CD4-positive, CD25-positive, alpha-beta regulatory T cell (primary cell): ENCODE measurements around the gene ARL9. TPM values are rescaled to one million over a fixed set of nuclear protein-coding genes. Genes with fewer than 3 reads are reported as not detected.
"Not testable (repeated sequence)": the region's sequence is repeated elsewhere in the genome, so short reads cannot be mapped to it uniquely, and the experiment has no call there.

Source experiments
- ATAC-seq, 2 donors: fragments of 150-1000 bp; cut with Tn5 transposase; one replicate each; pipeline ENCODE4 v1.10.0; 2021; ENCODE audit warnings: low read depth in 2 of 2, moderate number of reproducible peaks in 2 of 2, moderate library complexity in 1 of 2
- DNase-seq, 3 donors: peaks; one replicate each; pipeline versions ENCODE4 v3.0.0 to v3.0.0-alpha.2; 2012 to 2022; ENCODE audit warnings: mixed read lengths in 1 of 3
- H3K27ac ChIP-seq: one replicate; pipeline ENCODE4 v1.7.0; 2013; ENCODE audit warnings: mild to moderate bottlenecking, low read length; ENCODE audit not compliant: insufficient read depth, poor library complexity, severe bottlenecking
- H3K27me3 ChIP-seq: one replicate; pipeline ENCODE4 v1.7.0; 2013; ENCODE audit warnings: low read length; ENCODE audit not compliant: control insufficient read depth, insufficient read depth
- H3K36me3 ChIP-seq: one replicate; pipeline ENCODE4 v1.7.0; 2013; ENCODE audit warnings: mild to moderate bottlenecking, low read length, moderate library complexity; ENCODE audit not compliant: control insufficient read depth, insufficient read depth
- H3K4me1 ChIP-seq: 2 replicates; pipeline ENCODE4 v1.7.0; 2013; ENCODE audit warnings: mild to moderate bottlenecking, low read length; ENCODE audit not compliant: insufficient read depth, control insufficient read depth, poor library complexity, severe bottlenecking
- H3K4me3 ChIP-seq: one replicate; pipeline ENCODE4 v1.7.0; 2013; ENCODE audit warnings: low read depth, mild to moderate bottlenecking, low read length, moderate library complexity
- H3K9me3 ChIP-seq, 2 experiments: 1 replicate in 1 of 2; 2 replicates in 1 of 2; pipeline ENCODE4 v1.7.0; 2013; ENCODE audit warnings: low read length in 2 of 2, mild to moderate bottlenecking in 1 of 2, moderate library complexity in 1 of 2; ENCODE audit not compliant: control insufficient read depth in 2 of 2
- H3K27ac Mint-ChIP-seq, 3 donors: one replicate each; pipeline ENCODE4 v1.8.0; 2020 to 2022; ENCODE audit warnings: mild to moderate bottlenecking in 3 of 3, mixed read lengths in 3 of 3, moderate library complexity in 2 of 3
- H3K27me3 Mint-ChIP-seq: one replicate; pipeline ENCODE4 v1.8.0; 2022; ENCODE audit warnings: mild to moderate bottlenecking, mixed read lengths
- H3K36me3 Mint-ChIP-seq: one replicate; pipeline ENCODE4 v1.8.0; 2020; ENCODE audit warnings: mixed read lengths
- H3K4me1 Mint-ChIP-seq, 4 donors: one replicate each; pipeline ENCODE4 v1.8.0; 2020 to 2022; ENCODE audit warnings: mixed read lengths in 4 of 4, mild to moderate bottlenecking in 1 of 4
- H3K4me3 Mint-ChIP-seq, 4 donors: one replicate each; pipeline ENCODE4 v1.8.0; 2020 to 2022; ENCODE audit warnings: mild to moderate bottlenecking in 4 of 4, mixed read lengths in 4 of 4, moderate library complexity in 3 of 4
- H3K9me3 Mint-ChIP-seq, 7 donors: one replicate each; pipeline ENCODE4 v1.8.0; 2020 to 2022; ENCODE audit warnings: mixed read lengths in 7 of 7, mild to moderate bottlenecking in 3 of 7, moderate library complexity in 2 of 7
- polyA plus RNA-seq, 4 donors: library from polyadenylated mRNA; unstranded; fragments of 300-500 nt; fragmentation: Illumina TruSeq; gene quantifications; one replicate each; pipeline ENCODE4 v1.2.3, GENCODE V29; 2021
- total RNA-seq: library from RNA; stranded (reverse); gene quantifications from one replicate; pipeline ENCODE4 v1.2.3, GENCODE V29; 2022

The ARL9 gene, protein sequence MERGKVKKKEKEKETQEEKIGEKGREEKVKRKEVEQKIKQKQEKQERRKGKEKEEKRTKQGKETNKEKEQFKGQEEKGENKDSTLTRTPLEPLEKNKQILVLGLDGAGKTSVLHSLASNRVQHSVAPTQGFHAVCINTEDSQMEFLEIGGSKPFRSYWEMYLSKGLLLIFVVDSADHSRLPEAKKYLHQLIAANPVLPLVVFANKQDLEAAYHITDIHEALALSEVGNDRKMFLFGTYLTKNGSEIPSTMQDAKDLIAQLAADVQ
- total RNA-seq (not detected), polyA plus RNA-seq (not detected)

DNA sequence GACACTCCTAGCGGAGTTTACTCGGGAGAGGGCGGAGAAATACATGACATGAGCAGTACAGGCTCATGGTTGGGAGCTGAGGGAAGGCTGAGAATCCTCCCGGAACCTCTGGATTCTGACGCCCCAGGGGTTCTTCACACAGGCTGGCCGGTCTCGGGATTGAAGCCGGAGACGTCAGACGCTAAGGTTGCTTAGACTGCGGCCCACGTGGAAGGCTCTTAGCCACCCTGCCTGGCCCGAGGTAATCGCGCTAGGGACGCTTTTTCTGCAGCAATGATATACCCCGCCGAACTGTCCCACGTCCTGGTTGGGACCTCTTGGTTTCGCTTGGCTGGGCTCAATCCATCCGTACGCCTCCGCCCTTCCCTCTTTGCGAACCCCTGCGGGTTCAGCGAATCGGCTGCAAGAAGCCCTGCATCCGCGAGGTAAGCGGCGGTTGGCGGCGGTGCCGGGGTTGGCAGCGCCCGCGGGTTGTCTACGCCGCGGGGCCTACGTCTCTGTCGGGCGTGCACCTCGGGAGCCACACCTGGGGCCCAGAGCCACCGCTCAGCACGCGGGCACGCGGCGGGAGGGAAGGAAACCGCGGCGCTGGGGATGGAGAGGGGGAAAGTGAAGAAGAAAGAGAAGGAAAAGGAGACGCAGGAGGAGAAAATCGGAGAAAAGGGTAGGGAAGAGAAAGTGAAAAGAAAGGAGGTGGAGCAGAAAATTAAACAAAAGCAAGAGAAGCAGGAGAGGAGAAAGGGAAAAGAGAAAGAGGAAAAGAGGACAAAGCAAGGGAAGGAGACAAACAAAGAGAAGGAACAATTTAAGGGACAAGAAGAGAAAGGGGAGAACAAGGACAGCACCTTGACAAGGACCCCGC is at the start of gene ARL9:
TSS of gene ARL9 (plus strand) at position 523 of the 862 bp plus-strand sequence. CDS start at position 595, 72 bp downstream.
- Histone ChIP-seq H3K27me3 (no peaks in the 10 kb centered on the region), H3K9me3 (no peaks in the 10 kb centered on the region), H3K4me3 (peak within 1 kb of the TSS; percentile 87), H3K27ac (peak within 1 kb of the TSS; percentile 36), H3K4me1 (peaks cover 11% of the 10 kb centered on the region), H3K36me3 (peaks cover 19% of the 10 kb centered on the region)
- DNase-seq (peak; percentile 36 to 82 (median 69)), ATAC-seq (peak; percentile 93 to 94)
- peaks cover 13% of the 10 kb centered on the region for H3K27me3 Mint-ChIP-seq
- no peaks in the 10 kb centered on the region for H3K9me3 Mint-ChIP-seq
- H3K4me1 Mint-ChIP-seq: peaks cover 0 to 18% (median 9%) of the 10 kb centered on the region in 4 donors
- H3K27ac Mint-ChIP-seq: peak within 1 kb of the TSS; percentile 54 to 91 (median 71)
- H3K36me3 Mint-ChIP-seq: peaks cover 9% of the 10 kb centered on the region
- peak within 1 kb of the TSS; percentile 65 to 92 (median 88) for H3K4me3 Mint-ChIP-seq

DNA sequence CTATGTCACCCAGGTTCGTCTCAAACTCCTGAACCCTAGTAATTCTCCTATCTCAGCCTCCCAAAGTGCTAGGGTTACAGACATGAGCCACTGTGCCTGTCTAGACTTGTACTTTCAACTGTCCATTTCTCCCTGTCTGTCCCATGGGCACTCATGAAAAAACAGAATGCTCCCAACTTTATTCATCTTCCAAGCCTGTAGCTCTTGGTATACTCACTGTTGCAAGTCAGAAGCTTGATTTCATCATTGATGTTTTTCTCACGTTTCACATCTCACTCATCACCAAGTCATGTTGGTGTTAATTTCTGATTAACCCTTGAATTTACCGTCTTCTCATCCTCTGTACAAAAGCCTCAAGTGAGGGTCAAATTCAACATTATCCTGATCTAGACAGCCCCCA is 45.5 kb upstream of the ARL9 start:
- Mint-ChIP-seq H3K27me3 (no peaks in the 10 kb centered on the region), H3K4me1 (peaks cover 18 to 31% (median 28%) of the 10 kb centered on the region in 4 donors), H3K4me3 (no peak overlapping the region), H3K27ac (peak overlapping the region in 2 of 3 donors; percentile 28 to 70), H3K9me3 (peaks cover 0 to 2% (median 0%) of the 10 kb centered on the region in 7 donors), H3K36me3 (peaks cover 30% of the 10 kb centered on the region)
- H3K27ac ChIP-seq: no peak overlapping the region
- H3K4me1 ChIP-seq: no peaks in the 10 kb centered on the region
- H3K9me3 ChIP-seq: no peaks in the 10 kb centered on the region
- H3K36me3 ChIP-seq: peaks cover 36% of the 10 kb centered on the region
- H3K27me3 ChIP-seq: no peaks in the 10 kb centered on the region
- H3K4me3 ChIP-seq: no peak overlapping the region
- no peak for DNase-seq
- no peak for ATAC-seq

DNA sequence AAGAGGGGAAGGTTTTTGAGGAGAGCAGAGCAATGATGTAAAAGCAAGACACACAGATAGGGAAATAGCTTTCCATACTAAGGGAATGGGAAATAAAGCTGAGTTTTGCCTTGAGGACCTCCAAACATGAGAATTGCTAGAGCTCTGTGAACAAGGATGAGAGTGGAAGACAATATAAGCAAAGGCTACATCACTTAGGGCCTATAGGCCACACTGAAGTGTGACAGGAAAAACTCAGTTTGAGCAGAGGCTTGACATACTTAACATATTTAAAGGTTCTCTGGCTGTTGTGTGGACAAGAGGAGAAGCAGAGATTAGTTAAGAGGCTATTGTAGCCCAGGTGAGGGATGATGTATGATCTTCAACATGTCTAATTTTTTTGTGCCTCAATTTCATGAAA is 43.4 kb upstream of the ARL9 start:
- H3K27ac Mint-ChIP-seq: no peak overlapping the region

DNA sequence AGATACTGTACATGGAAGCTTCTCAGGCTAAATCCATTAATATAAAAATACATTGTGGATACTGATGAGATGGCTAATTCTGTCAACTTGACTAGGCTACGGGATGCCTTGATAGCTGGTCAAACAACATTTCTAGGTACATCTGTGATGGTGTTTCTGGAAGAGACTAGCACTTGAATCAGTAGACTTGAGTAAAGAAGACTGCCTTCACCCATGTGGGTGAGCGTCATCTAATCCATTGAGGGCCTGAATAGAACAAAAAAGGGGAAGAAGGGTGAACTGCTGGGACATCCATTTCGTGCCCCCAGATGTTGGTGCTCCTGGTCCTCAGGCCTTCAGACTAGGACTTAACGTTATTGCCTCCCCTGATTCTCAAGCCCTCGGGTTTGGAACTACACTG is 41.9 kb upstream of the ARL9 start:
- no peak overlapping the region for H3K4me3 ChIP-seq
- peak overlapping the region in 2 of 4 donors; percentile 35 to 97 for H3K4me3 Mint-ChIP-seq
- H3K9me3 ChIP-seq: no peaks in the 10 kb centered on the region
- H3K27ac Mint-ChIP-seq: no peak overlapping the region
- peaks cover 36 to 65% (median 48%) of the 10 kb centered on the region in 4 donors for H3K4me1 Mint-ChIP-seq
- no peaks in the 10 kb centered on the region for H3K27me3 ChIP-seq
- no peaks in the 10 kb centered on the region for H3K9me3 Mint-ChIP-seq
- DNase-seq: no peak
- H3K4me1 ChIP-seq: peaks cover 25% of the 10 kb centered on the region
- ATAC-seq: no peak
- no peak overlapping the region for H3K27ac ChIP-seq
- H3K27me3 Mint-ChIP-seq: no peaks in the 10 kb centered on the region
- H3K36me3 ChIP-seq: peaks cover 29% of the 10 kb centered on the region
- peaks cover 23% of the 10 kb centered on the region for H3K36me3 Mint-ChIP-seq

More for the DNA sequence above, 43.4 kb upstream of the ARL9 start:
- ATAC-seq: no peak
- no peak overlapping the region for H3K27ac ChIP-seq
- DNase-seq: no peak
- H3K4me1 Mint-ChIP-seq: peaks cover 30 to 52% (median 36%) of the 10 kb centered on the region in 4 donors
- no peaks in the 10 kb centered on the region for H3K27me3 ChIP-seq
- H3K36me3 ChIP-seq: peaks cover 34% of the 10 kb centered on the region
- no peaks in the 10 kb centered on the region for H3K27me3 Mint-ChIP-seq
- peaks cover 16% of the 10 kb centered on the region for H3K4me1 ChIP-seq
- no peaks in the 10 kb centered on the region for H3K9me3 ChIP-seq
- peaks cover 23% of the 10 kb centered on the region for H3K36me3 Mint-ChIP-seq
- peak overlapping the region in 1 of 4 donors; percentile 39 for H3K4me3 Mint-ChIP-seq
- no peaks in the 10 kb centered on the region for H3K9me3 Mint-ChIP-seq
- H3K4me3 ChIP-seq: no peak overlapping the region

DNA sequence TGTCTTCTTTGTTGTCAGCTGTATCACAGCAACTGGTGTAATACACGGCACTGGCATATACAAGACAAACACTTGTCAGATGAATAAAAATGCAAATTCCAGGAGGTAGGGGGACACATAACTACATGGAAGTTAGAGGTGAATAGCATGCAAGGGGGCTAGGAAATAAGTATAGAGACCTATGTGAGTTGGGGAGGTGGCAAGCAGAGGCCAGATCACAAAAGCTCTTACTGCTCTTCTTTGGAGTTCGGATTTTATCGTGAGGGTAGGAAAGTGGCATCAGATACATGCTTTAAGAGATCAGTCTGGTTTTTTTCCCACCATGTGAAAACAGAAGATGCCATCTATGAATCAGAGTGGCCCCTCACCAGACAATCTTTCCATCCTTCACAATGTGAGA is 41.0 kb upstream of the ARL9 start:
- Mint-ChIP-seq H3K9me3 (no peaks in the 10 kb centered on the region), H3K27me3 (no peaks in the 10 kb centered on the region), H3K4me3 (peak overlapping the region in 3 of 4 donors; percentile 2 to 97 (median 45))

DNA sequence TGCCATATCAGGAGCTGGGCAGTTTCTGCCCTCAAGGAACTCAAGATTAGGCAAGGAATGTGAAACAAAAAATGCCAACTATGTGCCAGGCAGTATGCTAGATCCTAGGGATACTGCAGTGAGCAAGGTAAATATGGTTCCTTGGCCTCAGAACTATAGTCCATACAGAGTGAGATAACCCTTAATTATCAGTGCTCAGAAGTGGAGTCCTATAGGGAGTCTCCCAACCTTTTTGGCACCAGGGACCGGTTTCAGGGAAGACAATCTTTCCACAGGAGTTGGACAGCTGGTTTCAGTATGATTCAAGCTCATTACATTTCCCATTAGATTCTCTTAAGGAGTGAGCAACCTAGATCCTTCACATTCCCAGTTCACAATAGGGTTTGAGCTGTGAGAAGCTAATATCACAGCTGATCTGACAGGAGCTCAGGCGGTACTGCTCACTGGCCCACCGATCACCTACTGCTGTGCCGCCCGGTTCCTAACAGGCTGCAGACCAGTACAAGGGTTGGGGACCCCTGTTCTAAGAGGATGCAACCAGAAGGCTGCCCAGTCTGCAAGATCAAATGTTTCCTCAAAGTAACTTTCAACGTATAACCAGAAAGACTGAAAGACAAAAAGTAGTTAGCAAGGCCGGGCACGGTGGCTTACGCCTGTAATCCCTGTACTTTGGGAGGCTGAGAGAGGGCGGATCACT is 39.8 kb upstream of the ARL9 start:
- peak overlapping the region; percentile 96 to 99 (median 97) for H3K4me3 Mint-ChIP-seq
- Histone ChIP-seq H3K27me3 (no peaks in the 10 kb centered on the region), H3K36me3 (peaks cover 14% of the 10 kb centered on the region), H3K4me1 (peaks cover 35% of the 10 kb centered on the region), H3K4me3 (peak overlapping the region; percentile 100), H3K9me3 (no peaks in the 10 kb centered on the region), H3K27ac (no peak overlapping the region)
- H3K27me3 Mint-ChIP-seq: no peaks in the 10 kb centered on the region
- no peak for ATAC-seq
- H3K27ac Mint-ChIP-seq: peak overlapping the region; percentile 86 to 98 (median 98)
- DNase-seq: no peak
- H3K36me3 Mint-ChIP-seq: peaks cover 14% of the 10 kb centered on the region
- H3K9me3 Mint-ChIP-seq: no peaks in the 10 kb centered on the region
- peaks cover 45 to 78% (median 60%) of the 10 kb centered on the region in 4 donors for H3K4me1 Mint-ChIP-seq

More for the DNA sequence above, 41.0 kb upstream of the ARL9 start:
- Histone ChIP-seq H3K9me3 (no peaks in the 10 kb centered on the region), H3K4me1 (peaks cover 30% of the 10 kb centered on the region), H3K4me3 (no peak overlapping the region), H3K36me3 (peaks cover 23% of the 10 kb centered on the region), H3K27ac (no peak overlapping the region), H3K27me3 (no peaks in the 10 kb centered on the region)
- H3K27ac Mint-ChIP-seq: peak overlapping the region in 1 of 3 donors; percentile 82
- DNase-seq: no peak
- H3K4me1 Mint-ChIP-seq: peaks cover 43 to 72% (median 54%) of the 10 kb centered on the region in 4 donors
- peaks cover 23% of the 10 kb centered on the region for H3K36me3 Mint-ChIP-seq
- ATAC-seq: no peak

DNA sequence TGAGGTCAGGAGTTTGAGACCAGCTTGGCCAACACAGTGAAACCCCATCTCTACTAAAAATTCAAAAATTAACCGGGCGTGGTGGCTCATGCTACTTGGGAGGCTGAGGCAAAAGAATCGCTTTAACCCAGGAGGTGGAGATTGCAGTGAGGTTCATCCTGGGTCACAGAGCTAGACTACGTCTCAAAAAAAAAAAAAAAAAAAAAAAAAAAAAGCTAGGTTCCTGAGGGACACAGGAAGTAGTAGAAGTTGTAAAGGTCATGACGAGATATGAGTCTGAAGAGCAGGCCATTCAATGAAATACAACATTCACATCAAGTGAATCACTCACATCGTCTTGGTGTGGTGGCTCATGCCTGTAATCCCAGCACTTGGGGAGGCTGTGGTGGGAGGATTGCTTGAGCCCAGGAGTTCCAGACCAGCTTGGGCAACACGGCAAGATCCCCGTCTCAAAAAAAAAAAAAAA is 39.3 kb upstream of the ARL9 start:
- H3K4me1 Mint-ChIP-seq: peaks cover 45 to 78% (median 60%) of the 10 kb centered on the region in 4 donors
- peaks cover 35% of the 10 kb centered on the region for H3K4me1 ChIP-seq
- not testable (repeated sequence) for H3K27me3 Mint-ChIP-seq, H3K27me3 ChIP-seq, ATAC-seq, H3K9me3 ChIP-seq, H3K9me3 Mint-ChIP-seq
- peak overlapping the region; percentile 96 to 99 (median 97) for H3K4me3 Mint-ChIP-seq
- H3K36me3 ChIP-seq: peaks cover 15% of the 10 kb centered on the region
- peak in 1 of 3 donors; percentile 63 for DNase-seq
- H3K27ac ChIP-seq: peak overlapping the region; percentile 87
- peak overlapping the region; percentile 100 for H3K4me3 ChIP-seq
- peaks cover 14% of the 10 kb centered on the region for H3K36me3 Mint-ChIP-seq
- H3K27ac Mint-ChIP-seq: peak overlapping the region in 2 of 3 donors; percentile 98
